Measurements from ENCODE around the gene EVPL.

EVPL gene

DNA sequence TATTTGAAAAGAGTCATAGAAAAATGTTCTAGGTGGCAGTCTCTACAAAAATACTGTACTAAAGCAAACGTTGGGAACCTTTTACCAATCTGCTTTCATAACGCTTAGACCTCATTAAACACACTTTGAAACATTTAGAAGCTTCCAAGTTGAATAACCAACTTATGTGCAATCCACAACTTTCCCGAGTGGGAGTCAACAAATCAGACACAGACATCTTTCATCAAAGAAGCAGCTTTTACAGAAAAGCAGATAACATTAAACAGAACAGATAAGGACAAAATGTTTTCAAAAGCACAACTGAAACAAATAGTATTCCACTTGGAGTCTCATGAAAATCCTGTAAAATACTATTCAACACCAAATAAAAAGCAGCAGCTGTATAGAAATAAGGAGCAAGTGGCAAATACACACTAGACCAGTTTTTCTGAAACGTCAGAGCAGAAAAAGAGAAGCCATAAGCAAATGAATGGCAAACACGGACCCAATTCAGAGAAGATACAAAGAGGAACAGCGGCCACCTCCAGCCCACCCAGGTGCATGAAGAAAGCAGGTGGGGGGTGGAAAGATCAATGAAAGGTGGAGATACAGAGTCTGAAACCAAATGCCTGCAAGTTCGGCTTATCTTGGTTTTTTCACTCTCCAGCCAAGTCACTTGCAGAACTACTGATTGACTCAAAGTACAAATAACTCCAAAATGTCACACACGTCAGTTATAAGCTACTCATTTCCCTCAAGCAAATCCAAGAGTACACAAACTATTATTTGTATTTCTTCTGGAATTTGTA is 67.9 kb downstream of the EVPL start:
- DNase-seq (ENCODE audit: low spot score) = no peak
